ENCODE measurements around the gene KCND3.

KCND3 gene

DNA sequence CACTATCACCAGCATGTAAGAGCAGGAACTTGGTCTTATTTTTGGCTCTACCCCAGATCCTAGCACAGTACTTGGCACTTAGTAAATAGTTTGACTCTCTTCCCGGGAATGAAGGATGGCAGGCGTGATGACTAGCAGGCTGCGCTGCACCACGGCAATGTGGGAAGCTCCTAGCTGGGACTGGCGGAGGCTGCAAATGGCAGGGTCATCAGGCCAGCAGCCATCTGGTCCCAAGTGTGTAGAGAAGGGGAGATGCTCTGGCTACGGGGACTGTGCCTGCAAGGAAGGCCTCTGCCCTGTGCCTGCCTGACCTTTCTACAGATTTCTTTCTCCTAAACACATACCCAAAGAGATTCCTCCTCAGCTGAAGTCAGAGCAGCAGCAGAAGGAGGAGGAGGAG is 95.0 kb downstream of the KCND3 start:
- no peak for DNase-seq
- in situ Hi-C loops (cut with MboI; ENCODE audit: low pct_unique_long_range_greater_than_20kb, low sequenced_read_pairs) = no loop called here

DNA sequence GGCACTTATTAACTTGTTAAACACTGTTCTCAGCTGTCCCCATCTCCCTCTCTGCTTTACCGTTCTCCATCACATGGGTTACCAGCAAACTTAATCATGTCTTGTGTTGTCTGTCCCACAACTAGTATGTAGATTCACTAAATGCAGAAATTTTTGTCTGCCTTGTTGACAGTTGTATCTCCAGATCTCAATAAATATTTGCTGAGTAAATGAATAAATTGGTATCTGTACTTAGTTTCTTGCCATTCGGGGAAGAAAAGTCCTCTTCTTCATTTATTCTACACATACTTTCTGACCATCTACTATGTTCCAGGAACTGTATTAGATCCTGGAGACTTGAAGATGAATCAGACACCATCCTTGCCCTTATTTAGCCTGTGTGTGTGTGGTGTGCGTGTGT is 97.9 kb downstream of the KCND3 start:
- in situ Hi-C loops (cut with MboI; ENCODE audit: low pct_unique_long_range_greater_than_20kb, low sequenced_read_pairs) = no loop called here
- DNase-seq = no peak

DNA sequence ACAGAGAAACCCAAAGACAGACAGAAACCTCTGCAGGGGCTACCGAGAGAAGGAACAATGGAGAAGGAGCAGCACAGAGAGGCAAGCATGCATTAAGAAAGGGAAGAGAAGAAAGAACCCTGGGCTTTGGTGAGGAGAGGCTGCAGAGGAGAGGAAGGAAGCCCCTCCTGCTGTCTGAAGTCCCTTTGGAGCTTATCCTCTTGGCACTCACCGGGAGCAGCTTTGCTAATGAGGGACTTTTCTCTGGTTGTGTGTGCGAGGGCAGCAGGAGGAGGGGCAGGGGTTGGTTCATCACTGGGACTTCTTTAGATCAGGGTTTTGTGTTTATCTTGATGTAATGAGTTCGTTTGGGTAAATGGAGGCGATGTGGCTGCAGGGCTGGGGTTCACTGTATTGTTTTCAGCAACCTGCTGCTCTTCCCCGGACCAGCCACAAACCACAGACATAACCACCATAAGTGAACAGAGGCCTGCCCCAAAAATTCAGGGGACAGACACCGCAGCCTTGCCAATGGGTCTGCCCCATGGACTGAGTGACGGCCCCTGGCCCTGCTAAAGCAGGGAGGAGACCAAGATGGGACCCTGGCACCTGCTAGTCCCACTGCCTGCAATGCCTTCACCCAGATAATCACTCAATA is 100.6 kb downstream of the KCND3 start:
- DNase-seq = no peak
- in situ Hi-C loops (cut with MboI; ENCODE audit: low pct_unique_long_range_greater_than_20kb, low sequenced_read_pairs) = no loop called here

DNA sequence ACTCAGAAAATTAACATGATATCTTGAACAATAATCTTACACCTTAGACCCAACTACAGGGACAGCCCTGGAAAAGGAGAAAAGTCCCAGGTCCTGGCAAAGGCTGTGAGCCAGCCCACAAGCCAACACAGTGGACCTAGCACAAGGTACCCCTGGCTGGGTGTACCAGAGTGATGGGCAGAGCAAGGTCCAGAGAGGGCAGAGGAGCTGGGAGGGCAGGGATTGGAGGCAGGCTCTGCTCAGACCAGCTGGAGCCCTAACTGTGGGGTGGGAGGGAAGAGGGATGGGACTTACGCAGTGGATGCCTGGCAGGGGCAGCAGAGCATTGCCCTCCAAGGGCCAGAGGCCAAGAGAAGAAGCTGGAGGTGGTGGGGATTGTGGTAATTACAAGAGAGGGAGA is 101.6 kb downstream of the KCND3 start:
- no peak for DNase-seq
- in situ Hi-C loops (cut with MboI; ENCODE audit: low pct_unique_long_range_greater_than_20kb, low sequenced_read_pairs) = no loop called here

DNA sequence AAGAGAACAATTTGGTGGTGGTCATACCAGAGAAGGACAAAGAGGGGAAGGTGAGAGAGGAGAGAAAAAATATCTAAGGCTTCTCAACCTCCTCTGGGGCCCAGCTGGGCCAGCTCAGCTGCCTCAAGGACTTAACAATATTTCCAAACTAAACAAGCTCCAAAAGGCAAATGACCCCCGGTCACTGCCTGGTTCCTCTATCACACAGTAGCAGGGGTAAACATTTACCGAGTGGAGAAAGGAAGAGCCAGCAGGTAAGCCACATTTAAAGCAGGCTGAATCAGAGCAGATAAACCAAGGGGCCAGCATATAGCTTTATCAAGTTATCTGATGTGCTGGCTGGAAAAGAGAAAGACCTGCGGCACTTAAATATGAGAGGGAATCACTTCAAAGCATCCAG is 102.1 kb downstream of the KCND3 start:
- in situ Hi-C loops (cut with MboI; ENCODE audit: low pct_unique_long_range_greater_than_20kb, low sequenced_read_pairs) = no loop called here
- DNase-seq = no peak

DNA sequence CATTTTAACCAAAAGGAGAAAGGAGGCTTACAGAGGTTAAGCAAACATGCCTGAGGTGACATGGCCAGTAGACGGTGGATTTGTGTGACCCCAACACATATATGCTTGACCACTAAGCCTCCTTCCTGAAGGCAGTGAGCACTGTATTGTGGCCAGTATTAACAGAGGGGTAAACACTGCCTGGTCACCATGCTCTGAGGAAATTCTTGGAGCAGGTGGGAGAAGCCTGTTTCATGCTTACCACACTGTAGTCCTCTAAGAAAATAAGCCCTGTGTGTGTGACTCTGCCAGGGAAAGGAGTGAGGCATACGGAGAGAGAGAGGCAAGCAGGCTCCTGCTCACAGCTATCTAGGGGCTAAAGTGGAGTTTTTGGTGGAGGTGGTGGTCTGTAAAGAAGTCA is 102.7 kb downstream of the KCND3 start:
- in situ Hi-C loops (cut with MboI; ENCODE audit: low pct_unique_long_range_greater_than_20kb, low sequenced_read_pairs) = no loop called here
- no peak for DNase-seq

DNA sequence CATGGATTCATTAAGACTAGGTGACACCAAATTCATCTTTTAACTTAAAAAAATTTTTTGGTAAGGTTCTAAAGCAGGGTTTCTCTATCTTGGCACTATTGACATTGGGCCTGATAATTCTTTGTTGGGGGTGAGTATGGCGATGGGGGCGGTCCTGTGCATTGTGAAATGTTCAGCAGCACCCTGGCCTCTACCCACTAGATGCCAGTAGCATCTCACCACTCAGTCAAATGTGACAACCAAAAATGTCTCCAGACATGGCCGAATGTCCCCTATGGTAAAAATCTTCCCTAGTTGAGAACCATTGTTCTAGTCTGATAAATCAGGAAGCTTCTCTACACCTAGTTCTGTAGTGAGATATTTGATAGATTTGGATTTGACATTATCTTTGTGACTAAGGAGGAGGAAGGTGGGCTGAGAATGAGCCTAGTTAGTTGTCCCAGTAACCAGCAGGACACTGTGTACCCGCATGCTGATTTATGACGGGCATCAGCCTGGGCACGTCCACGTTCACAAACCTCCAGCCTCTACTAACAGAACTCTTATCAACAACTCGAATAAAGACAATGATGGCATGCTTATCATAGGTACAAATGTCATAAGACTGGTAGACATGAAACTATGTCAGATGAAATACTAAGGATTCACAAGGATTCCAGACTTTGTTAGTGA is 104.6 kb downstream of the KCND3 start:
- in situ Hi-C loops (cut with MboI; ENCODE audit: low pct_unique_long_range_greater_than_20kb, low sequenced_read_pairs) = no loop called here
- no peak for DNase-seq

DNA sequence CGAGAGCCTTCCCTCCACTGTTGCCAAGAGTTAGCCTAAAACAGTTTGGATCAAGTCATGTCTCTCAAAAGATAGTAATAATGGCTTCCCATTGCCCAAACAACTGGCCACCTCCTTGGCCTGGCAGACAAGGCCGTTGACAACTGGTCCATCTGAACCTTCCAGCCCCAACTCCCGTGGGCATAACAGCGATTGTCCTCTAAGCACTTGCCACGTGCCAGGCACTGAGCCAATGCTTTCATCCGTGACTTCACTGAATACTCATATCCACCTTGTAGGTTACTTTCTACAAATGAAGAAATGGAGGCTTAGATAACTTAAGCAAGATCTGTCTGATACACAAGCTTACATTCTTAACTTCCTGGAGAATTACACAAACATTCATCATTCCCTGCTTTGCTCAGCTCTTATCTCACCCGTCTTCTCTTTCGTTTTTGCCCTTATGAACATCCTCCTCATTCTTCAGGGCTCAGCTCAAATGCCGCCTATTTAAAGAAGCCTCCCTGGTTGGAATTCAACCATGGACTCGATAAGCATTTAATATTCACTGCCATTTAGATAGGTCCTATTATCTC is 106.4 kb downstream of the KCND3 start:
- no peak for DNase-seq
- in situ Hi-C loops (cut with MboI; ENCODE audit: low pct_unique_long_range_greater_than_20kb, low sequenced_read_pairs) = no loop called here

DNA sequence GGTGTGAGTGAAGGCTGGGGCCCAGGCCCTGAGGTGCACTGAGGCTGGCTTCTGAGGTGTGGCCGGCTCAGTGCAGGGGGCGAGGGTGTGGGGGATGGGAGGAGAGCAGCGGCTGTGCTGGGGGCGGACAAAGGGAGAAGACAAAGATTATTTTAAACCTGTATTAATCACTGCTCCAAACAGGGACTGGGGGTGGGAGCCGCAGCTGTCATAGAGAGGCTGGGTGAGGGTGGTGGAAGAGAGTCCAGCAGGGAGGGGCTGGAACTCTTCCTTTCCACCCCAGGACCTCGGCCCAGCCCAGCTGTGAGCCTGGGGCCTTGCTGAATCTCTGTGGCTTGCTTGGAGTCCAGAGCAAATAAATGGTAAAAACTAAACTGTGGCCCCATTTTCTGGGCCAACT is 106.9 kb downstream of the KCND3 start:
- in situ Hi-C loops (cut with MboI; ENCODE audit: low pct_unique_long_range_greater_than_20kb, low sequenced_read_pairs) = no loop called here

DNA sequence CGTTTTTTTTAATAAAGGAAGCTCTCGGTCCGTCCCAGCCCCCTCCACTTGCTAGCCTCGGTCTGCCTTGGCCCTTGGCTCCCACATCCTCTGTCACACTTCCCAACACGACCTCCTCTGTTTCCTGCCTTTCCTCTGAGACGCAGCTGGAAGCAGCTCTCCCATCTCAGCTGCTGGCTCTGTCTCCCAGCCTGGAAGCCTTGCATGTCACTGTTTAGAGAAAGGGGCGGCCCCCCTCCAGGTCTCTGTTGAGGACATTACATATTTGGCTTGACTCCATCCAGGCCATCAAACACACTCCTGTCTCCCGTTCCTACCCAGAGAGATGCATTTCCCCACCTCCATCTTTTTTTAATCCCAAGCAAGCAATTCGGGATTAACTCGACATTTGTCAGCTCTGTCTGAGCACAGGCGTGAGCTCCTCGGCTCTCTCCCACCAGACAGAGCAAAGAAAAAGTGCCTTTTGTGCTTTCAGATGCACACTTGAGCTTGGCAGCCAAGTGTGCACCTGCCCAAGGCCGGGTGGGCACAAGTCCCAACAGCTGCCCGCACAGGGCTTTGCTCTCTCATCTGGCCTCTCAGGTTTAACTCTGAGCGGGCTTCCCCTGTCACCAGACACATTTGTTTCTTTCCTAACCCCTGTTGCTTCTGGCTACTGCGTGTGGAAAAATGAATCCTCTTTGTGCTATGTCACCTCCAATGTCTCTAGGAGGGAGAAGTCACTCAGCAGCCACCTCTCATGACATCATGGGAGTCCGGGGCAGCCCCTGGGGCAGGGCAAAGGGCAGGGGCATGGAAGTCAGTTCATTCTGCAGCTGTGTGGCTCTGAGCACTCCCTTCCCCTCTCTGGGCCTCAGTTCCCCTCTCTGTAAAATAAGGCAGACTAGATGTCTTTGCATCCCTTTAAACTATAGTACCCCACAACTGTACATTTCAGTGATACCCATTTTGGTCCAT is 108.3 kb downstream of the KCND3 start:
- in situ Hi-C loops (cut with MboI; ENCODE audit: low pct_unique_long_range_greater_than_20kb, low sequenced_read_pairs) = no loop called here
- DNase-seq = no peak

More for the DNA sequence above, 106.9 kb downstream of the KCND3 start:
- no peak for DNase-seq

DNA sequence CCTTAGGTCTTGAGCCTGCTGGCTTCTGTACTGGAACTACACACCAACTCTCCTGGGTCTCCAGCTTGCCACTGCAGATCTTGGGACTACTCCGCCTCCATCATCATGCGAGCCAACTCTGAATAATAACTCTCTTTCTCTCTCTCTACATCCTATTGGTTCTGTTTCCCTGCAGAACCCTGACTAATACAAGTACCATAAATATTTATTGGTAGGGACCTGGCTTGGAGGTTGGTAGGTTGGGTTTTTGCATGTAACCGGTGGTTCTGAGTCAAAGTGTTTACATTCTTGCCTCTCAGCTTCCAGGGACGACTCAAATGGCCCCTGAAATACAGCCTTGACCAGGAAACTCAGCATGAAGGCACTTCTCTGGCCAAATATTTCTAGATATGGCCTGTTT is 110.4 kb downstream of the KCND3 start:
- DNase-seq = no peak
- in situ Hi-C loops (cut with MboI; ENCODE audit: low pct_unique_long_range_greater_than_20kb, low sequenced_read_pairs) = no loop called here

DNA sequence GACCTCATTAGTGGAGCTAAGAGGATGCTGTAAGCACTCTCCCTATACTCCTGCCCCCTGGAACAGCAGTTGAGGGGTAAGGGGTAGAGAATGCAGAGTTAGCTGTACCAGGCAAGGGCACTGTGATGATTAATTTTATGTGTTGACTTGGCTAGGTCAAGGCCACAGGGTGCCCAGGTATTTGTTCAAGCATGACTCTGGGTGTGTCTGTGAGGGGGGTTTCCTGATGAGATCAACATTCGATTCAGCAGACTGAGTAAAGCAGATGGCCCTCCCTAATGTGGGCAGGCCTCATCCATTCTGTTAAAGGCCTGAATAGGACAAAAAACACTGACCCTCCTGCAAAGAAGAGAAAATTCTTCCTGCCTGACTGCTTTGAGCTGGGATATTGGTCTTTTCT is 110.8 kb downstream of the KCND3 start:
- DNase-seq = no peak
- in situ Hi-C loops (cut with MboI; ENCODE audit: low pct_unique_long_range_greater_than_20kb, low sequenced_read_pairs) = no loop called here

DNA sequence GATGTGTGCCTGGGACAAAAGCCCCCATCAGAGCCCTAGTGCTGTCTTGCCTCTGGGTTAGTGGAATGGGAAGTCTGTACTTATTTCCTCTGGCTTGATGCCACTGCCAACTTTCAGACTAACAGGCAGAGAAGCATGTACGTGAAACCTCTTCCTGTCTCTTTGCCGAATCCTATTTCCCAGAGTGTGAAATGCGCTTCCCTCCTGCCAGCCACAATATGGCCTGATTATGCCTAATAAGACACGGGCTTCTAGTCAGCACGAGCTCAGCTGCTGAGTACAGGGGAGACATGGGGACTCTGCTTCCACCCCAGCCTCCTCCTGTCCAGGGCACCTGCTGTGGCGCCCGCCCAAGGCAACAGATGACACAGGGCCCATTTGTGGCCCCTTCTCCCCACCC is 111.4 kb downstream of the KCND3 start:
- DNase-seq = no peak

DNA sequence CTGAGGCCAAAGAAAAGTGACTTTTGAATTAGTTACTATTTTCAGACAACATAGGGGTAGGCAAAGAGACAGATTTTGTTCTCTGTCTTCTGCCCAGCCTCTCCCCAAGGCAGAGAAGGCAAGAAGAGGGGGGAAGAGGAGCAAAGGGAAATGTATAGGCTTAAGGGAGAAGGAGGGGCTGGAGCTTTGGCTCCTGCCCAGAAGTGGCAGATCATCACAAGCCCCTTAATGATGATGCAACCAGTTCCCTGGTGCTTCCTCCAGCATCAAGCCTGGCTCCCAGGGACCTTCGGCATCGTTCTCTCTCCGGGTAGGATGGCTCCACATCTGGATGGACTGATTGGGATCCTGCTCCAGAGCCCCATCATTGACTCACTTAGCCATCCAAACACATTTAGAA is 112.8 kb downstream of the KCND3 start:
- in situ Hi-C loops (cut with MboI; ENCODE audit: low pct_unique_long_range_greater_than_20kb, low sequenced_read_pairs) = no loop called here

More for the DNA sequence above, 111.4 kb downstream of the KCND3 start:
- in situ Hi-C loops (cut with MboI; ENCODE audit: low pct_unique_long_range_greater_than_20kb, low sequenced_read_pairs) = no loop called here

DNA sequence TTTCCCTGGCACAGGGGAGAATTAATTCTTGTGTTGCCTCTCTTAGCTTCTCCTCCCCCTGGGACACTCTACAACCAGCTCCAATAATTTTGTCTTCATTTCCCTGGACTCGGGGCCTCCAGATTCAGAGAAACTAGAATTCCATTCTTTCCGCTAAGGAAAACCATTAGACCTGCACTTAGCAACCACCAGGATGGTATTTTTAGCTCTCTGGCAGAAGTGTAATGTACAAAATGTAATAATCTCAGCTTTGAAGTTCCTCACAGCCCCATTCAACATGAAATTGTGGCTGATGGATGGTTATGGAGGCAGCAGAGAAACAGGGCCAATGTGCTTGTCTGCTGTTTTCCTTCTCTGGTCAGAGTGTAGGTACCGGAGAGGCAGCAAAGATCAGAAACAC is 113.8 kb downstream of the KCND3 start:
- in situ Hi-C loops (cut with MboI; ENCODE audit: low pct_unique_long_range_greater_than_20kb, low sequenced_read_pairs) = no loop called here
- no peak for DNase-seq

More for the DNA sequence above, 112.8 kb downstream of the KCND3 start:
- no peak for DNase-seq

DNA sequence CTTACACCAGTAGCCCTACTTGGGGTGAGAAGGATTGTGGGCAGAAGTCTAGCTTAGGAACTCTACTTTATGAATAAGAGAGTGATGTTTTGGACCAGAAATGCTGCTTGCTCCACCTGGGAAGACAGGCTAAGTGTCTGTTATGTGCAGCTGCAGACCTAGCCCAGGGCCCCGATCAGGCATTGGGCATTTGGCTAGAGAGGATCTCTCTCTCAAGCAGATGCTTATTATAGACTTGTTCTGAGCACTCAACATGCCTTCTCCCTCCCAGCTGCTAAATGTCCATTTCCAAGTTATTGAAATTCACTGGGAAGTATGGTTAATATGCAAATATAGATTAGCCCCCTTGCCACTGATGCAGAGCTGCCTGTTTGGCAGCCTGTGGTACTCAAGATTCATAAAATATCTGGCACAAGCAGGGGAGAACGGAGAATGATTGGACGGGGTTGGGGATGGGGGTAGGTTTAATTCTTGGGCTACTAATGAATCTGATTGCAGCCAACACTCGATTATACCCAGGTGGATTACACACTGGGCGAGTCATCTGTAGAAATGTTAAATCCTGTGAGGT is 115.9 kb downstream of the KCND3 start:
- in situ Hi-C loops (cut with MboI; ENCODE audit: low pct_unique_long_range_greater_than_20kb, low sequenced_read_pairs) = no loop called here

DNA sequence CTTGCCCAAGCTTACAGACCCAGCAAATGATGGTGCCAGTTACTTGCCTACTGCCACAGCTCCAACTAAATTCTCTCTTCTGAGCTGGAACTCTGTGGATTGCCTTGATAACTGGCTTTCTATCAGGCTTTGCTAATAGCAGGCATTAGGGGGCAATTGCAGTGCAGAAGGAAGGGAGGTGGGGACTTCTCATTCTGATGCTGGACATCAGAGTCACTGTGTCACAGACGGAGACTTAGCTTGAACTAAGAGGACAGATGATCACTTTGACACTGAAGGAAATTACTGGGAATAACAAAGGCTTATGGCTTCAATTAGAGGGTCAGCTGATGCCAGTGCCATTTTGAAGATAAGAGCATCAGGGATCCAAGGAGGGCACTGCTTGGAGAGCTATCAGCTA is 119.3 kb downstream of the KCND3 start:
- in situ Hi-C loops (cut with MboI; ENCODE audit: low pct_unique_long_range_greater_than_20kb, low sequenced_read_pairs) = no loop called here
- DNase-seq = no peak

More for the DNA sequence above, 115.9 kb downstream of the KCND3 start:
- no peak for DNase-seq

DNA sequence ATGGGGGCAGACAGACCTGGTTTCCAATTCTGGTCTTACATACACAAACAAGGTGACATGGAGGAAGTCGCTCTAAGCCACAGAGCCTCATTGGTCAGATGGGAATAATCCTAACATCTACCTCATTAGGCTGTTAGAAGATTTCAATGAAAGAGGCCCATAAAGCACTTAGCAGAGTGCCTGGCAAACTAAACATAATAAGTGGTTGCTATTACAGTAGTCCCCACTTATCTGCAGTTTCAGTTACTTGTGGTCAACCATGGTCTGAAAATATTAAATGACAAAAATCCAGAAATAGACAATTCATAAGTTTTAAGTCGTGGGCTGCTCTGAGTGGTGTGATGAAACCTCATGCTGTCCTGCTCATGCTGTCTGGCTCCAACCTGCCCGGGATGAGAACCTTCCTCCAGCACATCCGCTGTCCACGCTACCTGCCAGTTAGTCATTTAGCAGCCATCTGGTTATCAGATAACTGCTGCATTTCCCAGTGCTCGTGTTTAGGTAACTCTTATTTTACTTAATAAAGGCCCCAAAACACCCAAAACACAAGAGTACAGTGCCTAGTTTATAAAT is 121.5 kb downstream of the KCND3 start:
- DNase-seq = no peak

DNA sequence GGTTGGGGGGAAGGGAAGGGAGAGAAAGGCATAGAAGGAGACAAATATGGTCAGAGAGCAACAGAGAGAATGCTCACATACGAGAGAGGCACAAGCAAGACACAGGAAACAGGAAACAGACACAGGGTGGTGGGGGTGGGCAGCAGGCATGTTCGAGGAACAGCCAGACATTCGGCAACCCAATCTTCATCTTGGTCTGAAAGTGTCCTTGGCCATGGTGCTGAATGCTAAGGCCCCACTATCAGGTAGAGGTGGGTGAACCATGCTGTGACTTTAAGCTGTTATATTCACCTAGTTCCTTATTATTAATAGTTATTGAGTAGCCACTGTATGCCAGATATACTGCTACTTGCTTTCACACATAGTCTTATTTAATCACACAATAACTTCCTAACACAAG is 124.6 kb downstream of the KCND3 start:
- in situ Hi-C loops (cut with MboI; ENCODE audit: low pct_unique_long_range_greater_than_20kb, low sequenced_read_pairs) = no loop called here
- peak; percentile 11 for DNase-seq

More for the DNA sequence above, 121.5 kb downstream of the KCND3 start:
- in situ Hi-C loops (cut with MboI; ENCODE audit: low pct_unique_long_range_greater_than_20kb, low sequenced_read_pairs) = no loop called here
